SK-N-SH (cell line): ENCODE results near the gene SLC39A3.

Experiments
- ELF1 ChIP-seq: IDR thresholded peaks from 2 replicates; pipeline ENCODE4 v1.4.0; 2012
- EP300 ChIP-seq, 2 experiments: IDR thresholded peaks; 2 replicates each; pipeline versions ENCODE4 v1.4.0 to v1.6.1; 2012; ENCODE audit warnings: borderline replicate concordance in 1 of 2, low read depth in 1 of 2, low read length in 1 of 2
- EZH2phosphoT487 ChIP-seq: fragments of 200-600 bp; sonication (generic); IDR thresholded peaks from 2 replicates; pipeline ENCODE4 v1.6.1; 2017; ENCODE audit warnings: low read depth, mixed run types, mild to moderate bottlenecking, antibody characterized with exemption, moderate library complexity, borderline replicate concordance
- GABPA ChIP-seq: IDR thresholded peaks from 2 replicates; pipeline ENCODE4 v1.4.0; 2012; ENCODE audit warnings: low read depth, mild to moderate bottlenecking
- MXI1 ChIP-seq: IDR thresholded peaks from 2 replicates; pipeline ENCODE4 v1.6.1; 2012; ENCODE audit warnings: mild to moderate bottlenecking, low read depth, low read length, improper control_type of control experiment
- RAD21 ChIP-seq: IDR thresholded peaks from 2 replicates; pipeline ENCODE4 v1.6.1; 2012; ENCODE audit warnings: mild to moderate bottlenecking, low read length
- RFX5 ChIP-seq: IDR thresholded peaks from 2 replicates; pipeline ENCODE4 v1.6.1; 2012; ENCODE audit warnings: mild to moderate bottlenecking, improper control_type of control experiment, low read length
- SIN3A ChIP-seq: IDR thresholded peaks from 2 replicates; pipeline ENCODE4 v1.6.1; 2012; ENCODE audit warnings: low read depth, mild to moderate bottlenecking, low read length, moderate library complexity, borderline replicate concordance
- TF ChIP-seq, protein P1 (sequence below): fragments of 200-600 bp; sonication (generic); IDR thresholded peaks from 2 replicates; pipeline ENCODE4 v1.6.1; 2017; ENCODE audit warnings: antibody characterized with exemption, mild to moderate bottlenecking, moderate library complexity
- TF ChIP-seq, protein P2 (sequence below): fragments of 150-350 bp; IDR thresholded peaks from 2 replicates; pipeline ENCODE4 v1.6.1; 2016; ENCODE audit warnings: mild to moderate bottlenecking, low read depth, low read length

DNA sequence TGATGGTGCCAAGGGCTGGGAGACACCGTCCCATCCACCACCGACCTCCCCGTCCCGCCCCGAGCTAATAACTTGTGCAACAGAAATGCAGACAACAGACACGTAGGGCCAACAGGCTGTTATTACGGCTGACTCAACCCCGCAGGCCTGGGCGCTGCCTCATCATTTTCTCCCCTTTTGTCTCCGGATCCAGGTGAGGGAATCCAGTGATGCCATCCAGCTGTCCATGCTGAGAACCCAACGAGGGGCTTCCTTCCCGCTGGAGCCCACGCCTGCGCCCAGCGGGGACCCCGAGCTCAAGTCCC is 12.2 kb downstream of the SLC39A3 start:
- TF ChIP-seq EZH2phosphoT487 (no peak), RFX5 (no peak), GABPA (no peak), ELF1 (no peak), RAD21 (no peak), EP300 (IDR thresholded peaks at IDR 0.05; ENCODE audit: borderline replicate concordance in 1 of 2, low read depth in 1 of 2, low read length in 1 of 2) (no peak), MXI1 (no peak), SIN3A (no peak)
- TF ChIP-seq, protein P1, sequence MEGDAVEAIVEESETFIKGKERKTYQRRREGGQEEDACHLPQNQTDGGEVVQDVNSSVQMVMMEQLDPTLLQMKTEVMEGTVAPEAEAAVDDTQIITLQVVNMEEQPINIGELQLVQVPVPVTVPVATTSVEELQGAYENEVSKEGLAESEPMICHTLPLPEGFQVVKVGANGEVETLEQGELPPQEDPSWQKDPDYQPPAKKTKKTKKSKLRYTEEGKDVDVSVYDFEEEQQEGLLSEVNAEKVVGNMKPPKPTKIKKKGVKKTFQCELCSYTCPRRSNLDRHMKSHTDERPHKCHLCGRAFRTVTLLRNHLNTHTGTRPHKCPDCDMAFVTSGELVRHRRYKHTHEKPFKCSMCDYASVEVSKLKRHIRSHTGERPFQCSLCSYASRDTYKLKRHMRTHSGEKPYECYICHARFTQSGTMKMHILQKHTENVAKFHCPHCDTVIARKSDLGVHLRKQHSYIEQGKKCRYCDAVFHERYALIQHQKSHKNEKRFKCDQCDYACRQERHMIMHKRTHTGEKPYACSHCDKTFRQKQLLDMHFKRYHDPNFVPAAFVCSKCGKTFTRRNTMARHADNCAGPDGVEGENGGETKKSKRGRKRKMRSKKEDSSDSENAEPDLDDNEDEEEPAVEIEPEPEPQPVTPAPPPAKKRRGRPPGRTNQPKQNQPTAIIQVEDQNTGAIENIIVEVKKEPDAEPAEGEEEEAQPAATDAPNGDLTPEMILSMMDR, result no peak
- TF ChIP-seq, protein P2, sequence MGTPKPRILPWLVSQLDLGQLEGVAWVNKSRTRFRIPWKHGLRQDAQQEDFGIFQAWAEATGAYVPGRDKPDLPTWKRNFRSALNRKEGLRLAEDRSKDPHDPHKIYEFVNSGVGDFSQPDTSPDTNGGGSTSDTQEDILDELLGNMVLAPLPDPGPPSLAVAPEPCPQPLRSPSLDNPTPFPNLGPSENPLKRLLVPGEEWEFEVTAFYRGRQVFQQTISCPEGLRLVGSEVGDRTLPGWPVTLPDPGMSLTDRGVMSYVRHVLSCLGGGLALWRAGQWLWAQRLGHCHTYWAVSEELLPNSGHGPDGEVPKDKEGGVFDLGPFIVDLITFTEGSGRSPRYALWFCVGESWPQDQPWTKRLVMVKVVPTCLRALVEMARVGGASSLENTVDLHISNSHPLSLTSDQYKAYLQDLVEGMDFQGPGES, result no peak
